Testis (tissue), 2 donors: ENCODE results near the gene POLN.

Source experiments
- POLR2A ChIP-seq: fragments of 450-650 bp; IDR thresholded peaks from one replicate; pipeline ENCODE4 v1.6.1; 2017; ENCODE audit warnings: antibody characterized with exemption, mild to moderate bottlenecking, moderate library complexity
- TF ChIP-seq, protein P1 (sequence below), 3 experiments: fragments of 450-650 bp in 2 of 3; fragments of 200-600 bp in 1 of 3; sonication (generic) in 1 of 3; IDR thresholded peaks; one replicate each; pipeline ENCODE4 v1.5.1; 2016 to 2019; ENCODE audit warnings: antibody characterized with exemption in 3 of 3, mild to moderate bottlenecking in 2 of 3, moderate library complexity in 1 of 3

DNA sequence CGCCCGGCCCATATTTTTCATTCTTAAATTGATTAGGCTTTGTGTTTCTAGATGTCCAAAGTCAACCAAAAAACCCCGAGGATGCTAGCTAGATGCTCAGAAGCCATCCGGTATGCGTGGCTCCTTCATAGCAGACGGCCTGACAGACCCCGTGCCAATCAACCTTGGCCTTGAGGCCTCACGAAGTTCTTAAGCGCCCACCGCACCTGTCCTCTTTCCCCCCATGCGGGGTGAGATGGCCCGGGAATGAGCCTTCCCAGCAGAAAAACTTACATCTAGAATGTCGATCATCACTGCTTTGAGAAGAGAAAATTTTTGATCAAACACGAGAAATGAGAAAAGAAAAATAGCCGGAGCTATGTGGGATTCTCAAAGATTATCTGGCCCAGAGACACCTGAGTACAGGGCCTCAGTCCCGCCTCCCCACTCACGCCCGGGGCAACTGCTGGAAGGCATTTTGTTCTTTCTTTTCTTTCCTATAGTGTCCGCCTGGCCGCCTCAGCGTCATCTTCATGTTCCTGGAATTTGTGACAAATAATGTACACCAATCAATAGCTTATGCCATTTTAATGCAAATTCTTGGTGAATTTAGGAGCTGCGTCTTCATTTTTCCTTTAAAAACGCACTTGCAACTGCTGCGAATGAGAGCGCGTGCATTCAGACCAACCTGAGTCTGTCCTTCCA, 184.4 kb downstream of the POLN start:
- TF ChIP-seq, protein P1, sequence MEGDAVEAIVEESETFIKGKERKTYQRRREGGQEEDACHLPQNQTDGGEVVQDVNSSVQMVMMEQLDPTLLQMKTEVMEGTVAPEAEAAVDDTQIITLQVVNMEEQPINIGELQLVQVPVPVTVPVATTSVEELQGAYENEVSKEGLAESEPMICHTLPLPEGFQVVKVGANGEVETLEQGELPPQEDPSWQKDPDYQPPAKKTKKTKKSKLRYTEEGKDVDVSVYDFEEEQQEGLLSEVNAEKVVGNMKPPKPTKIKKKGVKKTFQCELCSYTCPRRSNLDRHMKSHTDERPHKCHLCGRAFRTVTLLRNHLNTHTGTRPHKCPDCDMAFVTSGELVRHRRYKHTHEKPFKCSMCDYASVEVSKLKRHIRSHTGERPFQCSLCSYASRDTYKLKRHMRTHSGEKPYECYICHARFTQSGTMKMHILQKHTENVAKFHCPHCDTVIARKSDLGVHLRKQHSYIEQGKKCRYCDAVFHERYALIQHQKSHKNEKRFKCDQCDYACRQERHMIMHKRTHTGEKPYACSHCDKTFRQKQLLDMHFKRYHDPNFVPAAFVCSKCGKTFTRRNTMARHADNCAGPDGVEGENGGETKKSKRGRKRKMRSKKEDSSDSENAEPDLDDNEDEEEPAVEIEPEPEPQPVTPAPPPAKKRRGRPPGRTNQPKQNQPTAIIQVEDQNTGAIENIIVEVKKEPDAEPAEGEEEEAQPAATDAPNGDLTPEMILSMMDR (IDR thresholded peaks at IDR 0.05), result no peak
- TF ChIP-seq POLR2A, result no peak
